ENCODE data around the gene ARID1B. TPM values are rescaled to one million over a fixed set of nuclear protein-coding genes. Genes with fewer than 3 reads are reported as not detected.

Gene ARID1B
- total and polyA plus RNA-seq, 9 donors = 44.2 to 72.5 (median 63.5) TPM

DNA sequence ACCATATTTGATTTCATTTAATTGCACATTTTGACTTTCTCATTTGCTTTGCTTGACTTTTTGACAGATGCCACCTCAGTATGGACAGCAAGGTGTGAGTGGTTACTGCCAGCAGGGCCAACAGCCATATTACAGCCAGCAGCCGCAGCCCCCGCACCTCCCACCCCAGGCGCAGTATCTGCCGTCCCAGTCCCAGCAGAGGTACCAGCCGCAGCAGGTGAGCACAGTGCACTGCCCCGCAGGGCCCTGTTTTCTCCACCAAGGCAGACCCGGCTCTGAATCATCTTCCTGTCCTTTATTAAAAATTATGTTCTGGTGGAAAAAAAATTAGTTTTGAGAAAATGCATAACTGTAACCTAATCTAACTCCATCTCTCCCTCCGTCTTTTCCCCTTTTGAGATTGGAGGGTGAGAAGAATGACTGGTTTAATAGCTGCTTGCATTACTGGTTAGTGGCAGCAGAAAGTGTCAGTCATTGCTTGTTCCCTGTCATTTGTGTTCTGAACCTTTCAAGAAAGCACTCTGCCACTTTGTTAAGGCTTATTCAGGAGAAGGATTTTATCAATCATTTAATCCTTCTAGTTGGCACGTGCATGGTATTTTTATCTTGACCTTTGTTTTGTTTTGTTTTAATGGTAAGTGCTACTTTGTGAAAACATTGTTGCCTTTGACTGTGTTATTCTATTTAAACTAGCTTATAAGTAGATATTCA is 124.3 kb downstream of the ARID1B start:
- no peaks in the 10 kb centered on the region for H3K4me1 ChIP-seq (ENCODE audit: control insufficient read depth, insufficient read depth, low read length)
- H3K27me3 ChIP-seq (ENCODE audit: control insufficient read depth, insufficient read depth, low read length) = no peaks in the 10 kb centered on the region
- no peaks in the 10 kb centered on the region for H3K9me3 ChIP-seq (replicated peaks; ENCODE audit: control insufficient read depth, low read depth, low read length)
- peaks cover 3% of the 10 kb centered on the region for H3K36me3 ChIP-seq (ENCODE audit: control insufficient read depth, insufficient read depth, low read length)
- 80% methylated on average over 2 of the region's 9 CpGs for WGBS (ENCODE audit: insufficient coverage)
- no peak for DNase-seq
- H3K27ac ChIP-seq (ENCODE audit: low read length) = no peak overlapping the region
- H3K4me3 ChIP-seq (ENCODE audit: low read length) = no peak overlapping the region

DNA sequence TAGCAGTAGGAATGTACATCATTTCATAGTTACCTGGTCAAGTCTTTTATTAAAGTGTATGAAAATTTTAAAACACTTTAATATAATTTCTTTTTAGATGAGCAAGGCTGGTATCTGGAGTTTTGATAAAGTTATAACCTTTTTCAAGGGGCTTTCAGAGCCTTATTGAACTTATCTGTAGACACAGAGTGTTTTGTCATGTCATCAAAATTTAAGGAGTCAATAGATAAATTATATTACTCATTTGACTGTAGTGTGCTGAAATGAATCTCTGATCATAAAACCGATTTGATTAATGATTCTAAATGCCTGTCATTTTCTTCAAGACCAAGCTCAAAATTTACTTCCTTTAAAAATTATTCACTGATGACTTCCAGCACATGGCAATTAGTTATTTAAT is 125.6 kb downstream of the ARID1B start:
- no peak for DNase-seq
- Histone ChIP-seq H3K4me3 (ENCODE audit: low read length) (no peak overlapping the region), H3K27ac (ENCODE audit: low read length) (no peak overlapping the region), H3K4me1 (ENCODE audit: control insufficient read depth, insufficient read depth, low read length) (no peaks in the 10 kb centered on the region), H3K27me3 (ENCODE audit: control insufficient read depth, insufficient read depth, low read length) (no peaks in the 10 kb centered on the region), H3K9me3 (replicated peaks; ENCODE audit: control insufficient read depth, low read depth, low read length) (no peaks in the 10 kb centered on the region), H3K36me3 (ENCODE audit: control insufficient read depth, insufficient read depth, low read length) (peaks cover 3% of the 10 kb centered on the region)
- no CpG with 5 or more reads among the region's 1 CpG for WGBS (ENCODE audit: insufficient coverage)

DNA sequence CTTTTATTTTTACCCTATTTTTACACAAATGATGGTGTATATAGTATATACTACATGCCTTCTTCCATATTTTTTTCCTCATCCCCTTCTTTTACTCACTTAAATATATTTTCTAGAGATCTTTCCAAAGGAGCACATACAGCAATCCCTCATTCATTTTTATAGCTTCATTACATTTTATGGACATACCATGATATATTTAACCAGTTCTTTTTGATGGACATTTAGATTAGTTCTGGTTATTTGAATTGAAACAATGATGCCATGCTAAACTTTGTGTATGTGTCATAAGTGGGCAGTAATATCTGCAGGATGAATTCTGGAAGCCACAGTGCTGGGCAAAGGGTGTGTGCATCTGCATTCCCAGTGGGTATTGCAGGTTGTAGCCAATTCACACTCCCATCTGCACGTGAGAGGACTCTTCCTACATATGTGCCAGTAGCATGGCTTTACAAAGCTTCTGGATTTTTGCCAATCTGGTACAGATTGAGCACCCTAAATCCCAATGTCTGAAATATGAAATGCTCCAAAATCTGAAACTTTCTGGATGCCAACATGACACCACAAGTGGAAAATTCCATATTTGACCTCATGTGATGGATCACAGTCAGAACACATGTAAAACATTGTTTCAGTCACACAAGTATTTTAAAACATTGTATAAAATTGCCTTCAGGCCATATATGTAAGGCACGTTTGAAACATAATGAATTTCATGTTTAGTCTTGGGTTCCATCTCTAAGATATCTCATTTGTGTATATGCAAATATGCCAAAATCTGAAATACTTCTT is 127.2 kb downstream of the ARID1B start:
- Histone ChIP-seq H3K4me1 (ENCODE audit: control insufficient read depth, insufficient read depth, low read length) (no peaks in the 10 kb centered on the region), H3K9me3 (replicated peaks; ENCODE audit: control insufficient read depth, low read depth, low read length) (no peaks in the 10 kb centered on the region), H3K27me3 (ENCODE audit: control insufficient read depth, insufficient read depth, low read length) (no peaks in the 10 kb centered on the region), H3K36me3 (ENCODE audit: control insufficient read depth, insufficient read depth, low read length) (peaks cover 3% of the 10 kb centered on the region), H3K4me3 (ENCODE audit: low read length) (no peak overlapping the region), H3K27ac (ENCODE audit: low read length) (no peak overlapping the region)
- WGBS (ENCODE audit: insufficient coverage) = no CpG with 5 or more reads among the region's 2 CpGs
- no peak for DNase-seq

DNA sequence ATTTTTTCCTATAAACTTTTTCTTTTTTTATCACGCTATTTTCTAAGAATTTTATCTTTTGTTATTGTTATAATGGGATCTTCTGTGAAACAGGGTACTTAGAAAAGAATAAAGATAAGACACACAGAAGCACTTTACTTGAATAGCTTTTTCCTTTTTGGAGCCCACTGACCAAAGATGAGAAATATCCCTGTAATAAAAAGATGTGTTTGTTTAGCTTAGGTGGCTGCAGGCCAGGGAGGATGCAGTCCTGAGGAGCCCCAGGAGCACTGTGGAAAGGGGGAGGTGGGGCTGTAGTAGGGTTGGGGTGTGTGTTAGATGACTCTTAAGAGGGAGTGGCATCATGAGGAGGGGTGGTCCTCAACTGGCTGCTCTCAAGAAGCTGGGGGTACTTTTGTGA is 128.6 kb downstream of the ARID1B start:
- Histone ChIP-seq H3K4me1 (ENCODE audit: control insufficient read depth, insufficient read depth, low read length) (no peaks in the 10 kb centered on the region), H3K27ac (ENCODE audit: low read length) (no peak overlapping the region), H3K27me3 (ENCODE audit: control insufficient read depth, insufficient read depth, low read length) (no peaks in the 10 kb centered on the region), H3K4me3 (ENCODE audit: low read length) (no peak overlapping the region), H3K36me3 (ENCODE audit: control insufficient read depth, insufficient read depth, low read length) (peaks cover 3% of the 10 kb centered on the region), H3K9me3 (replicated peaks; ENCODE audit: control insufficient read depth, low read depth, low read length) (no peaks in the 10 kb centered on the region)
- WGBS (ENCODE audit: insufficient coverage) = no CpG with 5 or more reads among the region's 1 CpG
- no peak for DNase-seq

DNA sequence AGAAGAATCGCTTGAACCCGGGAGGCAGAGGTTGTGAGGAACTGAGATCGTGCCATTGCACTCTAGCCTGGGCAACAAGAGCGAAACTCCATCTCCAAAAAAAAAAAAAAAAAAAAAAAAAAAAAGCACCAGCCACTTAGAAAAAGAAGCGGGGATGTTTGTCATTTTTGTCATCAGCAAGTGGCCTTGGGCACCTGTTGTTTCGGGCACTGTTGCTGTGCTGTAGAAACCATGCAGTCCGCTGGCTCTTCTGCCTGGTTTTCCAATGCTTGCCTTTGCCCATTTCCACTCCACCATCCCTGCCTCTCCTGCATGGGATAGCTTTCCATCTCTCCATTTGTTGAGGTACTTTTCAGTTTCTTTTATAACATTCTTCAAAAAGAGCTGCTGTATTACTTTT is 129.3 kb downstream of the ARID1B start:
- WGBS (ENCODE audit: insufficient coverage) = 100% methylated on average over 2 of the region's 7 CpGs
- Histone ChIP-seq H3K9me3 (replicated peaks; ENCODE audit: control insufficient read depth, low read depth, low read length) (no peaks in the 10 kb centered on the region), H3K4me1 (ENCODE audit: control insufficient read depth, insufficient read depth, low read length) (no peaks in the 10 kb centered on the region), H3K27ac (ENCODE audit: low read length) (no peak overlapping the region), H3K27me3 (ENCODE audit: control insufficient read depth, insufficient read depth, low read length) (no peaks in the 10 kb centered on the region), H3K36me3 (ENCODE audit: control insufficient read depth, insufficient read depth, low read length) (peaks cover 3% of the 10 kb centered on the region), H3K4me3 (ENCODE audit: low read length) (no peak overlapping the region)
- peak; percentile 36 for DNase-seq

DNA sequence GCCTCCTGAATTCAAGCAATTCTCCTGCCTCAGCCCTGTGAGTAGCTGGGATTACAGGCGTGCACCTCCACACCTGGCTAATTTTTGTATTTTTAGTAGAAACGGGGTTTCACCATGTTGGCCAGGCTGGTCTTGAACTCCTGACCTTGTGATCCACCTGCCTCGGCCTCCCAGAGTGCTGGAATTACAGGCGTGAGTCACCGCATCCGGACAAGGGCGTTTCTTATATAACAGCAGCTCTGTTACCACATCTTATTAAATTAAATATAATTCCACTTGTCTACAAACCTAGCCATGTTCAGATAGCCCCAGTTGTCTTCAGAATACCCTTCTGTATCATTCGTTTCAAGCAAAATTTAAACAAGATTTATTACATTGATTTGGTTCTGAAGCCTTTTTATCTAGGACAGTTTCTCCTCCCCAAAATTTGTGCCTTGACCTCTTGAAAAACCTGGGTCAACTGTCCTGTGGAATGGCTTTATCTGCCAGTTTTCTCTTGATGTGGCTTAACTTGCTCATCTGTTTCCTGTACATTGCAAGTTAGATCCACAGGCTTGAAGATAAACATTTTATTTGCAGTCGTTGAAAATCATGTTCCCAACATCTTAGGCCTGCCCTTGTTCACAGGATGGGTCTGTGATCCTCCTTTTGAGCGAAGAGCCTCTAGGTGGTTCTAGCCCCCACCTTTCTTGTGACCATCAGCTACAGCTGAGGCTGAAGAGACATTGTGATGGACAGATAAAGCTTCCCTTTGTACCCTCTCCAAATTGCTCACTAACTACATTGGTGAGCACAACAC is 132.2 kb downstream of the ARID1B start:
- Histone ChIP-seq H3K4me3 (ENCODE audit: low read length) (no peak overlapping the region), H3K27ac (ENCODE audit: low read length) (no peak overlapping the region), H3K36me3 (ENCODE audit: control insufficient read depth, insufficient read depth, low read length) (peaks cover under 1% of the 10 kb centered on the region), H3K27me3 (ENCODE audit: control insufficient read depth, insufficient read depth, low read length) (no peaks in the 10 kb centered on the region), H3K9me3 (replicated peaks; ENCODE audit: control insufficient read depth, low read depth, low read length) (no peaks in the 10 kb centered on the region), H3K4me1 (ENCODE audit: control insufficient read depth, insufficient read depth, low read length) (peaks cover 3% of the 10 kb centered on the region)
- 89% methylated on average over 8 of the region's 10 CpGs for WGBS (ENCODE audit: insufficient coverage)
- no peak for DNase-seq

DNA sequence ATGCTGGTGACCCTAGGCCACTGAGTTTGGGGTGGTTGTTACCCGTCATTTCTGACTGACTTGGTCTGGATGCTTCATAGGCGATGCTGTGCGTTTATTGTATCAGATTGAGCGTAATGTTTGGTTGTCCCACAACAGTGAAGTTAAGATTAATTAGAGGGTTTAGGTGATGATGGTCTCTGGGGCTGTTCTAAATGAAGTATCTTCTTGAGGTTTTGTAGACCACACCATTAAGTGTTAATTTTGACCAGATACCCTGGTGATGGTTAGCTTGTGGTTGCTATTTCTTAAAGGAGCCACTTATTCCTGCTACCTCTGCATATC is 132.8 kb downstream of the ARID1B start:
- Histone ChIP-seq H3K36me3 (ENCODE audit: control insufficient read depth, insufficient read depth, low read length) (no peaks in the 10 kb centered on the region), H3K27me3 (ENCODE audit: control insufficient read depth, insufficient read depth, low read length) (no peaks in the 10 kb centered on the region), H3K4me3 (ENCODE audit: low read length) (no peak overlapping the region), H3K27ac (ENCODE audit: low read length) (no peak overlapping the region), H3K4me1 (ENCODE audit: control insufficient read depth, insufficient read depth, low read length) (peaks cover 3% of the 10 kb centered on the region), H3K9me3 (replicated peaks; ENCODE audit: control insufficient read depth, low read depth, low read length) (no peaks in the 10 kb centered on the region)
- WGBS (ENCODE audit: insufficient coverage) = 100% methylated on average over 1 of the region's 4 CpGs
- no peak for DNase-seq

DNA sequence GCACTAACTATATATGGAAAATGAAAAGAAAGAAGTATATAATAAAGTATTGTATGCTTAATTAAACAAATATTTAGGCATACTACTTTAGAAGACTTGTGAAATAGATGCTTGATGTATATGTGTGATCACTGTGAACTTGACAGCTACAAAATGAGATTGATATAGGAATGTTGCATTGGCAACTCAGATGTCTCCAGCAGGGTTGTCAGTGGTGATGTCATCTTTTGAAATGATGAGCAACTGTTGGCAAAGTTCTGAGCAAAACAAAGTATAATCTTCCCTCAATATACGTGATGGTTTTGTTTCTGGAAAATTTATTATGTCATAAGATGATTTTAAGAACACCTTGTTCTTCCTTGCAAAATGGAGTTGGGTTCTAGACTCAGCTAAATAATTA is 133.8 kb downstream of the ARID1B start:
- no peaks in the 10 kb centered on the region for H3K36me3 ChIP-seq (ENCODE audit: control insufficient read depth, insufficient read depth, low read length)
- WGBS (ENCODE audit: insufficient coverage) = no CpG with 5 or more reads among the region's 1 CpG
- DNase-seq = no peak
- H3K27ac ChIP-seq (ENCODE audit: low read length) = no peak overlapping the region
- H3K27me3 ChIP-seq (ENCODE audit: control insufficient read depth, insufficient read depth, low read length) = no peaks in the 10 kb centered on the region
- peaks cover 3% of the 10 kb centered on the region for H3K4me1 ChIP-seq (ENCODE audit: control insufficient read depth, insufficient read depth, low read length)
- no peak overlapping the region for H3K4me3 ChIP-seq (ENCODE audit: low read length)
- H3K9me3 ChIP-seq (replicated peaks; ENCODE audit: control insufficient read depth, low read depth, low read length) = no peaks in the 10 kb centered on the region

DNA sequence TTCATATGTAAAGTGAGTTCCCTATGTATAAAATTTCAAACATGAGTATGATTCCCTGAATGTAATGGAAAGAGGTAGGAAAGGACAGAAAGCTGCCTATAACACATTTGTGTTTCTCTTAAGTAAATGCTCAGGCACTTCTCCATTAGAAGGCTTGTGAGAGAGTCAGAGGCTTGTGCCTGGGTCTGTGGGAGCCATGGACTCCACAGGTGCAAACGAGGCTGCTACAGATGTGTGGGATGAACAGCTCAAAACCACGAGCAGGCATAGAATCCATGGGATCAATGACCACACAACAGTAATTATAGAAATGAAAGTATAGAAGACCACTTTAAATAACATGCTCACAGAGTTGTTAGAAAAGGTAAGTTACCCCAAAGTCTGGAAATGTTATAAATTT is 134.4 kb downstream of the ARID1B start:
- Histone ChIP-seq H3K4me1 (ENCODE audit: control insufficient read depth, insufficient read depth, low read length) (peaks cover 4% of the 10 kb centered on the region), H3K9me3 (replicated peaks; ENCODE audit: control insufficient read depth, low read depth, low read length) (no peaks in the 10 kb centered on the region), H3K36me3 (ENCODE audit: control insufficient read depth, insufficient read depth, low read length) (peaks cover 2% of the 10 kb centered on the region), H3K4me3 (ENCODE audit: low read length) (no peak overlapping the region), H3K27ac (ENCODE audit: low read length) (no peak overlapping the region), H3K27me3 (ENCODE audit: control insufficient read depth, insufficient read depth, low read length) (no peaks in the 10 kb centered on the region)
- no peak for DNase-seq
- WGBS (ENCODE audit: insufficient coverage) = no CpG with 5 or more reads among the region's 2 CpGs

DNA sequence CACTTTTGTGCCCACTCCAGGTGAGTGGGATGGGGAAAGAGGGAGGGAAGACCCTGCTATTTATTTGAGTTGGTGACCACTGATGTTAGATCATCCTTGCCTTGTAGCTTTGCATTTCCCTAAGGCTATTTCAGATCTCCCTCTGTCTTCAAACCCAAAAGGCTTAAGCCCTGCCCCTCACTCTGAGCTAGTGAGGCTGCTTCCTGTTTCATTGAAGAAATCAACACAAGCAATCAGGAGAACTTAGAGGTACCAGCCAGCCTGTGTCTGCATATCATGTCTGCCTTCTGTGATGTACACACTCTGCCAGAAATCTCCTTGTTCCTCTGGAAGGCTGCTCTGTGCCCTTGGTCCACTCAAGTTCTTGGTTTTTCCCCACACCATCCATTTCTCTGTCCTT is 135.3 kb downstream of the ARID1B start:
- no peak overlapping the region for H3K4me3 ChIP-seq (ENCODE audit: low read length)
- no peak for DNase-seq

More for the DNA sequence above, 135.3 kb downstream of the ARID1B start:
- H3K27me3 ChIP-seq (ENCODE audit: control insufficient read depth, insufficient read depth, low read length) = no peaks in the 10 kb centered on the region
- peaks cover 7% of the 10 kb centered on the region for H3K4me1 ChIP-seq (ENCODE audit: control insufficient read depth, insufficient read depth, low read length)
- H3K27ac ChIP-seq (ENCODE audit: low read length) = no peak overlapping the region
- peaks cover 5% of the 10 kb centered on the region for H3K36me3 ChIP-seq (ENCODE audit: control insufficient read depth, insufficient read depth, low read length)
- H3K9me3 ChIP-seq (replicated peaks; ENCODE audit: control insufficient read depth, low read depth, low read length) = no peaks in the 10 kb centered on the region
